Hematopoietic multipotent progenitor cell treated with erythropoietin and hydrocortisone succinate and interleukin-3 and kit ligand, for 6 days (in vitro differentiated cells): Measurements from ENCODE around the gene RPS15.

Experiments
- DNase-seq: peaks from one replicate; pipeline ENCODE4 v3.0.0-alpha.2; 2015

RPS15 gene

DNA sequence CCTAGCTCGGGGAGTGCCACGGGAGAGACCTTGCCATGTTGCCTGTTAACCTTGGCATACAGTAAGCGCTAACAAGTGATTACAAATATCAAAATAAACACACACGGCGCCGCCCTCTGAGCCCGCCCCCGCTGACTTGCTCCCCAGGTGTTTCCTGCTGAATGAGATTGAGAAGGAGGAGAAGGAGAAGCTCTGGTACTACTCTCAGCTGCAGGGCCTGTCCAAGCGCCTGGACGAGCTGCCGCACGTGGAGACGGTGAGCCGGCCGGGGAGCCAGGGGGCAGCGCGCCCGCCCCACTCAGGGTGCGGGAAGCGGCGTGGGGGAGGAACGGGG is 16.8 kb downstream of the RPS15 start:
- peak; percentile 70 for DNase-seq

- DNase-seq, result peak; percentile 92
These were observed 17.3 kb downstream of the RPS15 start for GRCh38 chr19:1455336-1456120.

DNA sequence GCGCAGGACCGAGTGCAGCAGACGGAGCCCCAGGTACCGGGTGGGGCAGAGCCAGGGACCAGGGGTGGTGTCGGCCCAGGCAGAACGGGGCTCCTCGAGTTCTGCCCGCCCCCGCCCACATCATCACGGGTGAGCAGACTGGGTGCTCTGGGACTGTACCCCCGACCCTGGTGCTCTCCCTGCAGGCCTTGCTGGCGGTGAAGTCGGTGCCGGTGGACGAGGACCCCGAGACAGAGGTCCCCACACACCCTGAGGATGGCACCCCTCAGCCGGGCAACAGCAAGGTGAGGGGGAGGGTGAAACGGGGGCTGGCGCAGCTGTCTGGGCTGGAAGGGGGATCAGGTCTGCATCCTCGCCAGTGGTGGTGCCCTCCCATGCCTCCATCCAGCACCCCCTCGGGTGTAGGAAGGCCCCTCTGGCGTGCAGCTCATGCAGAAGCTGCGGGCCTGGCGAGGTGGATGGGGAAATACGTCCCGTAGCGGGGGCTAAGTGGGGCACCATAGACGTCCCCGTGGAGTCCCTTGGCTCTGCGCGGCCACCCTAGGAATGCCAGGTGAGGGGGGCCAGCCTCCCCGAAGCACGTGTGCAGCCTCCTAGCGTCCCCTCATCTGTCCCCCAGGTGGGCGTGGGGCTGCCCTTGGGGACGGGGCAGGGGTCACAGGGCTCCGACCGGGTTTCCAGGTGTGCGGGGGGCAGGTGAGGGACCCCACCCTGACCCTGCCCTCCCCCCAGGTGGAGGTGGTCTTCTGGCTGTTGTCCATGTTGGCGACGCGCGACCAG is 18.1 kb downstream of the RPS15 start:
- no peak for DNase-seq

DNA sequence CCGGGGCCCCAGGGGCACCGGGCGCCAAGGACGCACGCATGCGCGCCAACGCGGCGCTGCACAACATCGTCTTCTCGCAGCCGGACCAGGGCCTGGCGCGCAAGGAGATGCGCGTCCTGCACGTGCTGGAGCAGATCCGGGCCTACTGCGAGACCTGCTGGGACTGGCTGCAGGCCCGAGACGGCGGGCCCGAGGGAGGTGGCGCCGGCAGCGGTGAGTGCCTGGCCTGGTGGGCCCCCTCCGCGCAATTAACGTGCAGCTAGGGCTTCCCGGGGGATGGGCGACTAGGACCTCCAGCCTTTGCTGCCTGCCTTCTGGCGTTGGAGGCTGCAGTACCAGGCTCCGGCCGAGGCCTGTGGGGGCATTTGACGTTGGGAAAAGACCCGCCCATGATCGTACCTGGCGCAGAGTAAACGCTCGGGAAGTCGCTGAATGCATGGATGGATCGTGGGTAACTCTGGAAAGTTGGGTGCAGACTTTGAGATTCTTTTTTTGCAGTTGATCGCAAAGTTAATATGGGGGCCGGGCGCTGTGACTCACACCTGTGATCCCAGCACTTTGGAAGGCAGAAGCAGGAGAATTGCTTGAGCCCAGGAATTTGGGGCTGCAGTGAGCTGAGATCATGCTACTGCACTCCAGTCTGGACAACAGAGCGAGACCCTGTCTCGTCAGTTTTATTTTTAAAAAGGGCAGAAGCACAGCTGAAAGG is 19.0 kb downstream of the RPS15 start:
- no peak for DNase-seq

- no peak for DNase-seq
These were observed 19.7 kb downstream of the RPS15 start for GRCh38 chr19:1457892-1458291.

GRCh38 chr19:1459479-1459878 is 21.3 kb downstream of the RPS15 start:
- DNase-seq, result no peak

- DNase-seq, result no peak
These were observed 22.1 kb downstream of the RPS15 start for GRCh38 chr19:1460033-1460995.

GRCh38 chr19:1461862-1462261 is 23.7 kb downstream of the RPS15 start:
- DNase-seq, result no peak

DNA sequence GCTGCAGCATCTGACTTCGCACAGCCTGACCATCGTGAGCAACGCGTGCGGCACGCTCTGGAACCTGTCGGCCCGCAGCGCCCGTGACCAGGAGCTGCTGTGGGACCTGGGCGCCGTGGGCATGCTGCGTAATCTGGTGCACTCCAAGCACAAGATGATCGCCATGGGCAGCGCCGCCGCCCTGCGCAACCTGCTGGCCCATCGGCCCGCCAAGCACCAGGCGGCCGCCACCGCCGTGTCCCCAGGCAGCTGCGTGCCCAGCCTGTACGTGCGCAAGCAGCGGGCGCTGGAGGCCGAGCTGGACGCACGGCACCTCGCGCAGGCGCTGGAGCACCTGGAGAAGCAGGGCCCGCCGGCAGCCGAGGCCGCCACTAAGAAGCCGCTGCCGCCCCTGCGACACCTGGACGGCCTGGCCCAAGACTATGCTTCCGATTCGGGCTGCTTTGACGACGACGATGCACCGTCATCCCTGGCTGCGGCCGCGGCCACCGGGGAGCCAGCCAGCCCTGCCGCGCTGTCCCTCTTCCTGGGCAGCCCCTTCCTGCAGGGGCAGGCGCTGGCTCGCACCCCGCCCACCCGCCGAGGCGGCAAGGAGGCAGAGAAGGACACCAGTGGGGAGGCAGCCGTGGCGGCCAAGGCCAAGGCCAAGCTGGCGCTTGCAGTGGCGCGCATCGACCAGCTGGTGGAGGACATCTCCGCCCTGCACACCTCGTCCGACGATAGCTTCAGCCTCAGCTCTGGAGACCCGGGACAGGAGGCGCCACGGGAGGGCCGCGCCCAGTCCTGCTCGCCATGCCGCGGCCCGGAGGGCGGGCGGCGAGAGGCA is 27.2 kb downstream of the RPS15 start:
- peak; percentile 78 for DNase-seq

GRCh38 chr19:1466018-1466460 is 27.8 kb downstream of the RPS15 start:
- DNase-seq, result no peak

DNA sequence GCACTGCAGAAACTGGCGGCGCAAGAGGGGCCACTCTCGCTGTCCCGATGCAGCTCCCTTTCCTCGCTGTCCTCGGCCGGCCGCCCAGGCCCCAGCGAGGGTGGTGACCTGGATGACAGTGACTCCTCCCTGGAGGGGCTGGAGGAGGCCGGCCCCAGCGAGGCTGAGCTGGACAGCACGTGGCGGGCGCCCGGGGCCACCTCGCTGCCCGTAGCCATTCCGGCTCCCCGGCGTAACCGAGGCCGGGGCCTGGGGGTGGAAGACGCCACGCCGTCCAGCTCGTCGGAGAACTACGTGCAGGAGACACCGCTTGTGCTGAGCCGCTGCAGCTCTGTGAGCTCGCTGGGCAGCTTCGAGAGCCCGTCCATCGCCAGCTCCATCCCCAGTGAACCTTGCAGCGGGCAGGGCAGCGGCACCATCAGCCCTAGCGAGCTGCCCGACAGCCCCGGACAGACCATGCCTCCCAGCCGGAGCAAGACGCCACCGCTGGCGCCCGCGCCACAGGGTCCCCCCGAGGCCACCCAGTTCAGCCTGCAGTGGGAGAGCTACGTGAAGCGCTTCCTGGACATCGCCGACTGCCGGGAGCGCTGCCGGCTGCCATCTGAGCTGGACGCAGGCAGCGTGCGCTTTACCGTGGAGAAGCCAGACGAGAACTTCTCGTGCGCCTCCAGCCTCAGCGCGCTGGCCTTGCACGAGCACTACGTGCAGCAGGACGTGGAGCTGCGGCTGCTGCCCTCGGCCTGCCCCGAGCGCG is 28.4 kb downstream of the RPS15 start:
- DNase-seq, result no peak

DNA sequence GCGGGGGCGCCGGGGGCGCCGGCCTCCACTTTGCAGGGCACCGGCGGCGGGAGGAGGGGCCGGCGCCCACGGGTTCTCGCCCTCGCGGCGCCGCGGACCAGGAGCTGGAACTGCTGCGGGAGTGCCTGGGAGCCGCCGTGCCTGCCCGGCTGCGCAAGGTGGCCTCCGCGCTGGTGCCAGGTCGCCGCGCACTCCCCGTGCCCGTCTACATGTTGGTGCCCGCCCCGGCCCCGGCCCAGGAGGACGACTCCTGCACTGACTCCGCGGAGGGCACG is 29.0 kb downstream of the RPS15 start:
- DNase-seq, result no peak

GRCh38 chr19:1467490-1468273 is 29.5 kb downstream of the RPS15 start:
- no peak for DNase-seq

DNA sequence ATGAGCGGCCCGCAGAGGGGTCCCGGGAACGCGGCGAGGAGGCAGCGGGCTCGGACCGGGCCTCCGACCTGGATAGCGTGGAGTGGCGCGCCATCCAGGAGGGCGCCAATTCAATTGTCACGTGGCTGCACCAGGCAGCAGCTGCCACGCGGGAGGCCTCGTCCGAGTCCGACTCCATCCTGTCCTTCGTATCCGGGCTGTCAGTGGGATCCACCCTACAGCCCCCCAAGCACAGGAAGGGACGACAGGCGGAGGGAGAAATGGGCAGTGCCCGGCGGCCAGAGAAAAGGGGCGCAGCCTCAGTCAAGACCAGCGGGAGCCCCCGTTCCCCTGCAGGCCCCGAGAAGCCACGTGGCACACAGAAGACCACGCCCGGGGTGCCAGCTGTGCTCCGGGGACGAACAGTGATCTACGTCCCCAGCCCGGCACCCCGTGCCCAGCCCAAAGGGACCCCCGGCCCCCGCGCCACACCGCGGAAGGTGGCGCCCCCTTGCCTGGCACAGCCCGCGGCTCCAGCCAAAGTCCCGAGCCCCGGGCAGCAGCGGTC is 30.2 kb downstream of the RPS15 start:
- no peak for DNase-seq

- DNase-seq, result peak; percentile 70
These were observed 30.6 kb downstream of the RPS15 start for GRCh38 chr19:1468821-1469254.

- DNase-seq, result no peak
These were observed 31.3 kb downstream of the RPS15 start for GRCh38 chr19:1469255-1470054.

GRCh38 chr19:1470055-1470304 is 31.8 kb downstream of the RPS15 start:
- DNase-seq, result no peak

DNA sequence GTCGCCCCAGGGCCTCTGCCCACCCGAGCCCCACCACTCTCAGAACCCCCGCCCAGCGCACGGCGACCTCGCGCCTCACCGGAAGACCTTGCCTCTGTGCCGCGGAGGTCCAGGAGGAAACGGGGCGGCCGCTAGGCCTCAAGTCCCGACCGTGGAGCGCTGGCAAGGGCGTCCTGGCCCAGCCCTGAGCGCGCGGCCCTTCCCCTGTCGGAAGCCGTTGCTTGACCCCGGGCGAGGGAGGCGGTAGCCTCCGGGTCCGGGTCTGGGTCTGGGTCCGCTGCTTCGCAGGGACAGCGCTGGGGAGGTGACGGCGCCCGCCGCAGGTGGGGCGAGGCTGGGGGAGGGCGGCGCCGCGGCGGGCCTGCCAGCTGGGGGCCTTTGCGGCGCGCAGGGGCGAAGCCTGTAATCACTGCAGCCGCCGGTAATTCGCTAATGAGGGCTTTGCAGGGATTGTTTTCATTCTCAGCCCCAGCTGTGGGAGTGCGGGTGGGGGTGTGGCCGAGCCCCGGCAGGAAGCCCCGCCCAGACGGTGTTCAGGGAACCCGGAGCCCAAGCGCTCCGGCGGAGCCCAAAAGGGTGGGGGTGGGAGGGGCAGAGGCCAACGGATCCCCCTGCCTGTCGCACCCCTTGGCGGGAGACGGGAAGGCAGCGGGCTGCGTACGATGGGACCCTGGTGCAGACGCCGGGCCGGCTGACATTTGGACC is 32.3 kb downstream of the RPS15 start:
- DNase-seq, result peak; percentile 58
